ENCODE data around the gene BCL7A. TPM values are rescaled to one million over a fixed set of nuclear protein-coding genes. Genes with fewer than 3 reads are reported as not detected.

Gene BCL7A
- total and polyA plus RNA-seq, 2 experiments from 2014 or later: 12.7 to 14.9 TPM

GRCh38 chr12:121982950-121983349, 38.7 kb upstream of the BCL7A start:
- Mint-ChIP-seq H3K27ac (no peak overlapping the region), H3K9me3 (no peaks in the 10 kb centered on the region), H3K36me3 (ENCODE audit: low read depth) (no peaks in the 10 kb centered on the region), H3K27me3 (ENCODE audit: insufficient read depth, low read depth, poor library complexity) (peaks cover 3% of the 10 kb centered on the region), H3K4me3 (no peak overlapping the region), H3K4me1 (peaks cover 9% of the 10 kb centered on the region)
- DNase-seq (ENCODE audit: low spot score) (no peak), ATAC-seq (no peak)
- Histone ChIP-seq H3K4me1 (ENCODE audit: insufficient read depth) (no peaks in the 10 kb centered on the region), H2AFZ (no peak overlapping the region), H3K79me2 (replicated peaks; ENCODE audit: insufficient read depth) (no peaks in the 10 kb centered on the region), H3K36me3 (ENCODE audit: insufficient read depth) (no peaks in the 10 kb centered on the region), H4K20me1 (replicated peaks; ENCODE audit: insufficient read depth) (no peaks in the 10 kb centered on the region), H3K27ac (ENCODE audit: low read depth) (no peak overlapping the region), H3K27me3 (ENCODE audit: insufficient read depth) (no peaks in the 10 kb centered on the region), H3F3A (replicated peaks; ENCODE audit: low read depth) (no peaks in the 10 kb centered on the region), H3K9me2 (ENCODE audit: insufficient read depth) (no peaks in the 10 kb centered on the region), H3K4me3 (no peak overlapping the region), H3K4me2 (no peak overlapping the region)
- TF ChIP-seq STAT1 (IDR thresholded peaks at IDR 0.05; ENCODE audit: unreplicated experiment) (no peak), CREB1 (CRISPR knock-in tag; IDR thresholded peaks at IDR 0.05; ENCODE audit: low read depth) (no peak), ZNF331 (CRISPR knock-in tag; IDR thresholded peaks at IDR 0.05; ENCODE audit: low read depth) (no peak), REST (IDR thresholded peaks at IDR 0.05; ENCODE audit: unreplicated experiment) (no peak), EZH2phosphoT487 (IDR thresholded peaks at IDR 0.05; ENCODE audit: unreplicated experiment) (no peak), NANOG (IDR thresholded peaks at IDR 0.05; ENCODE audit: borderline replicate concordance) (no peak), JUNB (IDR thresholded peaks at IDR 0.05; ENCODE audit: unreplicated experiment) (no peak), EZH2 (IDR thresholded peaks at IDR 0.05; ENCODE audit: low read depth, unreplicated experiment) (no peak), POLR2AphosphoS5 (IDR thresholded peaks at IDR 0.05; ENCODE audit: low read depth) (no peak), ZNF462 (CRISPR knock-in tag; IDR thresholded peaks at IDR 0.05) (no peak), ETS1 (IDR thresholded peaks at IDR 0.05) (no peak)
- TF ChIP-seq, protein P1, sequence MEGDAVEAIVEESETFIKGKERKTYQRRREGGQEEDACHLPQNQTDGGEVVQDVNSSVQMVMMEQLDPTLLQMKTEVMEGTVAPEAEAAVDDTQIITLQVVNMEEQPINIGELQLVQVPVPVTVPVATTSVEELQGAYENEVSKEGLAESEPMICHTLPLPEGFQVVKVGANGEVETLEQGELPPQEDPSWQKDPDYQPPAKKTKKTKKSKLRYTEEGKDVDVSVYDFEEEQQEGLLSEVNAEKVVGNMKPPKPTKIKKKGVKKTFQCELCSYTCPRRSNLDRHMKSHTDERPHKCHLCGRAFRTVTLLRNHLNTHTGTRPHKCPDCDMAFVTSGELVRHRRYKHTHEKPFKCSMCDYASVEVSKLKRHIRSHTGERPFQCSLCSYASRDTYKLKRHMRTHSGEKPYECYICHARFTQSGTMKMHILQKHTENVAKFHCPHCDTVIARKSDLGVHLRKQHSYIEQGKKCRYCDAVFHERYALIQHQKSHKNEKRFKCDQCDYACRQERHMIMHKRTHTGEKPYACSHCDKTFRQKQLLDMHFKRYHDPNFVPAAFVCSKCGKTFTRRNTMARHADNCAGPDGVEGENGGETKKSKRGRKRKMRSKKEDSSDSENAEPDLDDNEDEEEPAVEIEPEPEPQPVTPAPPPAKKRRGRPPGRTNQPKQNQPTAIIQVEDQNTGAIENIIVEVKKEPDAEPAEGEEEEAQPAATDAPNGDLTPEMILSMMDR (conservative IDR thresholded peaks at IDR 0.05; ENCODE audit: low read depth in 2 of 2): no peak
